ENCODE measurements around the gene ING1.

ING1 gene

DNA sequence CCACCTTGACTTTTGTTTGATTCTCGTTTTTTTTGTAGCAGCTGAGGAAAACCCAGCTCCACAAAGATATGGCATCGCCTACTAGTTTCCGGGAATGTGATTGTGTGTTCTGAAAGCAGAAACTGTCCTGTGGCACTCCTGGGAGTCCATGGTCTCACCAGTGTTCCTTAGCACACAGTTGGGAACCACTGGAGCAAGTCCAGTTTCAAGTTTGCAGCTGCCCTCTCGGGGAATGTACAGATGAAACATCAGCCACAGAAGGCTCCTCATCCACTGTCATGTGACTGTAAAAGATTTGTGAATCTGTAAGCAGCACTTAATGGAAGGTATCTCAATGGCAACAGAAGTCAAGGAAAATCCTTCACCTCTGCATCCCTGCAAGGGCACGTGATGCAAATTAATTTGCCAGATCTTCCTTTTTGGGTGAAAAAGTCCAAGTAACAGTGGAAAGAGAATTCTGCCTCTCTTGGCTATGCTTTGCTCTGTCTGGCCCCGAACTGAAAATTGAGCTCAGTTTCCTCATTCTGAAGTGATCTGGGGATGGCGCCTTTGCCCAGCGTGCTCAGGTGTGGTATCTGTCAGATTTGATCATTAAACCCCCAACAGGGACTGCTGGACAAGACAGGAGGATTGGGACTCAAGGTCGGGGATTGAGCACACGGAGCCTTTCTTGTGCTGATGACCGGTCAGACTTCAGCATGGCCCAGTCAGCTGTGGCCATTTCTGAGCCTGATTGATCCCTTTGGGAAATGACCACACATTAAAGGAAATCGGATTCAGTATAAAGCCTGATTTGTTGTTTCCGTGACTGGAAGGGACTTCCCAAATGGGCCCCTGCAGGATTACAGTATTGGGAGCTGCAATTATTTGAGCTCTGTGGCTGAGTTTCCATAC, 58.8 kb downstream of the ING1 start:
- DNase-seq (ENCODE audit: low spot score), result no peak

Measured in iPS-NIHi11 (cell line).